ENCODE results near the gene FCAMR. TPM values are rescaled to one million over a fixed set of nuclear protein-coding genes. Genes with fewer than 3 reads are reported as not detected.

FCAMR gene
- total and polyA plus RNA-seq, 2 donors (not counting 1 experiment from before 2014, with no cell fraction given): not detected

- Mint-ChIP-seq H3K4me3 (no peak within 1 kb of the TSS), H3K27ac (no peak within 1 kb of the TSS)
- no peak for TF ChIP-seq EZH2 (IDR thresholded peaks at IDR 0.05; ENCODE audit: borderline replicate concordance, insufficient read depth, low read depth, low read length, poor library complexity, severe bottlenecking)
- TF ChIP-seq CTCF (IDR thresholded peaks at IDR 0.05): no peak
These were observed 24.0 kb downstream of the FCAMR start, which contains the start of gene PIGR for GRCh38 chr1:206946261-206946660. Gene PIGR, minus strand, starts transcription at chr1:206946466. Its CDS starts 5,935 bp downstream, at chr1:206940531.

GRCh38 chr1:206945779-206946178 lies 24.5 kb downstream of the FCAMR start:
- POLR2A ChIA-PET: interaction anchor here (0.6 kb wide), 1 partner anchor 227 kb away, joined by 9 read pairs; no protein-coding TSS in a partner anchor
- H3K4me3 Mint-ChIP-seq: no peak overlapping the region
- CTCF ChIA-PET: interaction anchor here (0.8 to 5.3 kb wide), 5 partner anchors 12 to 143 kb away, joined by 3 to 39 read pairs (median 3); no protein-coding TSS in a partner anchor
- intact Hi-C loops (cut with micrococcal nuclease): no loop called here
- H3K9me3 Mint-ChIP-seq (ENCODE audit: insufficient read depth): no peaks in the 10 kb centered on the region
- peaks cover 8% of the 10 kb centered on the region for H3K27me3 Mint-ChIP-seq
- ATAC-seq (ENCODE audit: low read depth) (no peak), DNase-seq (no peak)
- Histone ChIP-seq H3K27me3 (replicated peaks in 1 of 4; ENCODE audit: control extremely low read depth in 1 of 4, control insufficient read depth in 3 of 4, insufficient read depth in 4 of 4, low read length in 3 of 4) (peaks cover 0 to 5% (median 2%) of the 10 kb centered on the region in 4 experiments), H3K36me3 (replicated peaks in 1 of 2; ENCODE audit: control extremely low read depth in 1 of 2, control insufficient read depth in 1 of 2, extremely low read depth in 1 of 2, insufficient read depth in 2 of 2, low read length in 1 of 2) (no peaks in the 10 kb centered on the region), H3K9ac (ENCODE audit: low read length) (no peak overlapping the region), H3K4me2 (replicated peaks; ENCODE audit: low read depth, low read length, poor library complexity, severe bottlenecking) (no peak overlapping the region), H3K27ac (ENCODE audit: low read length in 2 of 2) (no peak overlapping the region), H2AFZ (ENCODE audit: insufficient read depth, low read depth, low read length, poor library complexity, severe bottlenecking) (no peak overlapping the region), H3K4me1 (ENCODE audit: control insufficient read depth in 2 of 2, insufficient read depth in 2 of 2, low read length in 2 of 2) (peaks cover 0 to 5% of the 10 kb centered on the region in 2 donors), H4K20me1 (ENCODE audit: control insufficient read depth, insufficient read depth, low read length, poor library complexity, severe bottlenecking) (no peaks in the 10 kb centered on the region), H3K9me3 (ENCODE audit: control extremely low read depth in 1 of 3, control insufficient read depth in 2 of 3, insufficient read depth in 1 of 3, low read length in 2 of 3) (peaks cover 0 to 6% (median 4%) of the 10 kb centered on the region in 3 donors), H3K79me2 (ENCODE audit: control insufficient read depth, insufficient read depth, low read length) (no peaks in the 10 kb centered on the region), H3K4me3 (ENCODE audit: control extremely low read depth in 1 of 5, extremely low read depth in 1 of 5, insufficient read depth in 1 of 5, low read depth in 2 of 5, low read length in 4 of 5) (no peak overlapping the region)
- TF ChIP-seq CTCF (IDR thresholded peaks at IDR 0.05): no peak
- TF ChIP-seq EZH2 (IDR thresholded peaks at IDR 0.05; ENCODE audit: borderline replicate concordance, insufficient read depth, low read depth, low read length, poor library complexity, severe bottlenecking): no peak
- peaks cover 13% of the 10 kb centered on the region for H3K4me1 Mint-ChIP-seq
- H3K27ac Mint-ChIP-seq: no peak overlapping the region
- WGBS (ENCODE audit: insufficient coverage): no CpG with 5 or more reads among the region's 4 CpGs

More at GRCh38 chr1:206946261-206946660, 24.0 kb downstream of the FCAMR start, which contains the start of gene PIGR:
- H3K4me1 ChIP-seq (ENCODE audit: control insufficient read depth in 2 of 2, insufficient read depth in 2 of 2, low read length in 2 of 2): peaks cover 0 to 5% of the 10 kb centered on the region in 2 donors
- H3K4me2 ChIP-seq (replicated peaks; ENCODE audit: low read depth, low read length, poor library complexity, severe bottlenecking): no peak within 1 kb of the TSS
- ATAC-seq (ENCODE audit: low read depth) (no peak), DNase-seq (no peak)
- no peaks in the 10 kb centered on the region for H3K79me2 ChIP-seq (ENCODE audit: control insufficient read depth, insufficient read depth, low read length)
- intact Hi-C loops (cut with micrococcal nuclease): no loop called here
- ChIA-PET CTCF (interaction anchor here (0.8 to 5.3 kb wide), 6 partner anchors 13 to 143 kb away, joined by 3 to 39 read pairs (median 3); no protein-coding TSS in a partner anchor), POLR2A (interaction anchor here (0.6 kb wide), 1 partner anchor 398 kb away, joined by 3 read pairs; no protein-coding TSS in a partner anchor)
- Mint-ChIP-seq H3K4me1 (peaks cover 18% of the 10 kb centered on the region), H3K9me3 (ENCODE audit: insufficient read depth) (no peaks in the 10 kb centered on the region), H3K27me3 (peaks cover 8% of the 10 kb centered on the region)
- H3K27me3 ChIP-seq (replicated peaks in 1 of 4; ENCODE audit: control extremely low read depth in 1 of 4, control insufficient read depth in 3 of 4, insufficient read depth in 4 of 4, low read length in 3 of 4): peaks cover 0 to 5% (median 2%) of the 10 kb centered on the region in 4 experiments
- H3K9ac ChIP-seq (ENCODE audit: low read length): no peak within 1 kb of the TSS
- H3K27ac ChIP-seq (ENCODE audit: low read length in 2 of 2): no peak within 1 kb of the TSS
- no peaks in the 10 kb centered on the region for H3K36me3 ChIP-seq (replicated peaks in 1 of 2; ENCODE audit: control extremely low read depth in 1 of 2, control insufficient read depth in 1 of 2, extremely low read depth in 1 of 2, insufficient read depth in 2 of 2, low read length in 1 of 2)
- peaks cover 0 to 6% (median 4%) of the 10 kb centered on the region in 3 donors for H3K9me3 ChIP-seq (ENCODE audit: control extremely low read depth in 1 of 3, control insufficient read depth in 2 of 3, insufficient read depth in 1 of 3, low read length in 2 of 3)
- H2AFZ ChIP-seq (ENCODE audit: insufficient read depth, low read depth, low read length, poor library complexity, severe bottlenecking): no peak within 1 kb of the TSS
- H4K20me1 ChIP-seq (ENCODE audit: control insufficient read depth, insufficient read depth, low read length, poor library complexity, severe bottlenecking): no peaks in the 10 kb centered on the region
- no peak within 1 kb of the TSS for H3K4me3 ChIP-seq (ENCODE audit: control extremely low read depth in 1 of 5, extremely low read depth in 1 of 5, insufficient read depth in 1 of 5, low read depth in 2 of 5, low read length in 4 of 5)
- WGBS (ENCODE audit: insufficient coverage): 88% methylated on average over 6 of the region's 7 CpGs
